Measurements from ENCODE around the gene CELF3.
"Not testable (repeated sequence)": the region's sequence is repeated elsewhere in the genome, so short reads cannot be mapped to it uniquely, and the experiment has no call there.

CELF3 gene

GRCh38 chr1:151693057-151693651 lies 23.4 kb downstream of the CELF3 start:
- peak; percentile 53 to 74 for DNase-seq

DNA sequence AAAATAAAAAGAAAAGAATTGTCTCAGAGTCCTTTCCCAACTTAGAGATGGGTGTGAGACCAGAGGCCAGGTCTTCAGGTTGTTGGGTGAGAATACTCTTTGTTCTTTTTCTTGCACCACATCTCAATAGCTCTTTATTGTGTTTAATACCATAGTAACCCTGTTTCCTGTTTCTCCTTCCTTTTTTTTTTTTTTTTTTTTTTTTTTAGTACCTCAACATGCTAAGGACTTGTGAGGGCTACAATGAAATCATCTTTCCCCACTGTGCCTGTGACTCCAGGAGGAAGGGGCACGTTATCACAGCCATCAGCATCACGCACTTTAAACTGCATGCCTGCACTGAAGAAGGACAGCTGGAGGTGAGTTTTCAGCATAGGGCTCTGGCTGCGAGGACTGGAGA lies 24.4 kb downstream of the CELF3 start:
- no peak for DNase-seq

DNA sequence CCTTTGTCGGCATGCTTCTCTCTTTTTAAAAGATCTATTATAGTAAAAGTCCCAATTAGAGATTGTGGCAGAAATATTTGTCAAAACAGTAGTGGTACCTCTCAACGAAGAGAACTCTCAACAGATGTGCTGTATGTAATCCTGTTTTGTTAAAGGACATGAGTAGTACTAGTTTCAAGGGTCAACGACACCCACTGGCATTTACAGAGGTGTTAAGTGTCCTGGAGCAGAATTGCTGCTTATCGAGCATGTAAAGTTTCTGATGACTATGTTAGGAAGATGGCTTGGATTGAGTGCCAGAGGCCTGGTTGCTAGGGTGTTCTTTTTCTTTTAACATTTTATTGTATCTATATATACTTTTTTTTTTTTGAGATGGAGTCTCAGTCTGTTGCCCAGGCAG lies 27.1 kb downstream of the CELF3 start:
- no peak for DNase-seq

DNA sequence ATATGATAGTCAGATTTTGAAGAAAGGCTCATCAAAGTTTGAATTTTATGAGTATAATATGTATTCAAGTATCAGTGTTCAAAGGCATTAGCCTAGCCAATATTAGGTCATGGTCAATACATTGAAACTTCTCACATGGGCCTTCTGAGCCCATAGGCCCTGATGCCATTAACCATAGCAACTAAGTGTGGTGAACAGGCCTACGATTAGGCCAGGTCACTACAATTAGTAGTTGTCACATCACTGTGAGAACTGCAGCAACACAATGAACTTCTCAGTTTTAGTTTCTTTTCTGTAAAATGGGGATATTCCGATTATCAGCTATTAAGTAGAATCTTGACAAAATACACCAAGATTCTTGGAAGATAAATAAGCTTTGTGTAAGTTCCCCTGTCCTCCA lies 30.0 kb downstream of the CELF3 start:
- no peak for DNase-seq

- DNase-seq: no peak
Observed at GRCh38 chr1:151684128-151684527, 32.5 kb downstream of the CELF3 start.

GRCh38 chr1:151682901-151683300 lies 33.7 kb downstream of the CELF3 start:
- not testable (repeated sequence) for DNase-seq

- no peak for DNase-seq
Observed at GRCh38 chr1:151681923-151682322, 34.7 kb downstream of the CELF3 start.

DNA sequence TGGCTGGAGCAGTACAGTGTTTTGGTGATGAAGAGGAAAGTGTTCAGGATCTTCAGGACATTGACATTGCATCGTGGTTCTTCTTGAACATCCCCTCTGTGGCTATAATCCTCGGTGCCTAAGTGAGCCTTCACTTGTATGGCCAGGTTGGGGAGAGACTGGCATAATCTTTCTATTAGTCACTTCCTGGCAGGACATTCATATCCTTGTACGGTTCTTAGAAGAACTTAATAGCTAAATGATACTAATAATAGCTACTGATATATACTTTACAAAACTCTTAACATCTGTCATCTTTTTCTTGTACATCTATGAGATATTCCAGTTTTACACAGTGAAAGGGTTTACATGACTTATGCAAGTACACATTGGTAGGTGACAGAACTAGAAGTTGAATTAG lies 35.8 kb downstream of the CELF3 start:
- no peak for DNase-seq

GRCh38 chr1:151680391-151680790 lies 36.2 kb downstream of the CELF3 start:
- no peak for DNase-seq

DNA sequence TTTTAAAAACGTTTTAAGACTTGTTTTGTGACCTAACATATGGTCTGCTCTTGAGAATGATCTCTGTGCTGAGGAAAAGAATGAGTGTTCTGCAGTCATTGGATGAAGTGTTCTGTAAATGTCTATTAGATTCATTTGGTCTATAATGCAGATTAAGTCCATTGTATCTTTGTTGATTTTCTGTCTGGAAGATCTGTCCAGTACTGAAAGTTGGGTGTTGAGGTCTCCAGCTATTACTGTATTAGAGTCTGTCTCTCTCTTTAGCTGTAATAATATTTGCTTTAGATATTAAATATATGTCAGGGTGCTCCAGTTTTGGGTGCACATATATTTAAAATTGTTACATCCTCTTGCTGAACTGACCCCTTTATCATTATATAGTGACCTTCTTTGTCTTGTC lies 43.2 kb downstream of the CELF3 start:
- no peak for DNase-seq

- DNase-seq: not testable (repeated sequence)
Observed at GRCh38 chr1:151670036-151670675, 46.4 kb downstream of the CELF3 start.

- DNase-seq: no peak
Observed at GRCh38 chr1:151668090-151668489, 48.5 kb downstream of the CELF3 start.

DNA sequence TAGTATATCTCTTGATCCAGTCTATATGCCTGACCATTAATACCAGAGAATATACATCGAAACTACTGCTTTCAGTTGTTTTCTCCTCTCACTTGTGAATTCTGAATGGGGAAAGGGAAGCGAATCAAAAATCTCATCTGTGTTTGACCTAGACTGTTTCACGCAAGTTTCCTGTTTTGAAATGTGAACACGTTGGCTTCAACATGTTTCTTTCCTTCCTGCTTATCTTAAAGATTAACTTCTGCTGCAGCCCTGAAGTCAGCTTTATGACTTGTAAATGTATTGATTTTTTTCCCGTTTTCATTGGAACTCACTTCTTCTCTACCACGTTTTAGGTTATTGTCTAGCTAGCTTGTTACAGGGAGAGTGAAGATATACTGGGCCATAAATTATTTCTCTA lies 54.9 kb downstream of the CELF3 start:
- DNase-seq: no peak

GRCh38 chr1:151655371-151655770 lies 61.2 kb downstream of the CELF3 start:
- DNase-seq: no peak

DNA sequence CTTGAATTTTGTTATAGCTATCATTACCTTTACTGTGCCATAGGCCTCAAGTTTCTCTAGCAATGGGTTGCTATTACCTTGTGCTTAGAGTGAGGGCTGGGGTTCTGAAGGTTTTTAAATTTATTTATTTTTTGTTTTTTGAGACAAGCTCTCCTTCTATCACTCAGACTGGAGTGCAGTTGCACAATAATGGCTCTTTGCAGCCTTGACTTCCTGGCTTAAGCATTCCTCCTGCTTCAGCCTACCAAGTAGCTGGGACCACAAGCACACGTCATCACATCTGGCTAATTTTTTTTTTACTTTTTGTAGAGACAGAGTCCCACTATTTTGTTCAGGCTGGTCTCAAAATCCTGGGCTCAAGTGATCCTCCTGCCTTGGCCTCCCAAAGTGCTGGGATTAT lies 63.2 kb downstream of the CELF3 start:
- DNase-seq: no peak
